ENCODE data around the gene SH3RF3. TPM values are rescaled to one million over a fixed set of nuclear protein-coding genes. Genes with fewer than 3 reads are reported as not detected.

The SH3RF3 gene
- total and polyA plus RNA-seq, 9 of the 15 experiments (the other 6 are each of a cell fraction or from before 2014, with no cell fraction given): 0.02 TPM; not detected in 8

GRCh38 chr2:109086743-109087020 lies 42.3 kb upstream of the SH3RF3 start:
- ATAC-seq: no peak
- Histone ChIP-seq H3K9ac (ENCODE audit: insufficient read depth in 1 of 2, low read depth in 2 of 2, low read length in 2 of 2) (no peak overlapping the region), H3K79me2 (ENCODE audit: control insufficient read depth, insufficient read depth, low read length) (no peaks in the 10 kb centered on the region), H3K4me3 (no peak overlapping the region), H3K4me2 (ENCODE audit: insufficient read depth, low read length) (no peak overlapping the region), H2AFZ (ENCODE audit: low read depth, low read length) (no peak overlapping the region), H3K27me3 (ENCODE audit: control insufficient read depth in 2 of 2, insufficient read depth in 2 of 2, low read length in 2 of 2) (peaks cover 2 to 19% of the 10 kb centered on the region in 2 experiments; a peak in 3 of 5 replicates), H3K9me1 (ENCODE audit: control insufficient read depth, insufficient read depth, low read length) (no peaks in the 10 kb centered on the region), H3K27ac (ENCODE audit: extremely low read depth, low read depth, low read length) (no peak overlapping the region), H4K20me1 (replicated peaks; ENCODE audit: control insufficient read depth, insufficient read depth, low read length) (no peaks in the 10 kb centered on the region), H3K36me3 (ENCODE audit: control insufficient read depth, insufficient read depth, low read length) (no peaks in the 10 kb centered on the region), H3K4me1 (replicated peaks in 1 of 2; ENCODE audit: control insufficient read depth in 2 of 2, insufficient read depth in 2 of 2, low read length in 2 of 2) (no peaks in the 10 kb centered on the region), H3K9me3 (replicated peaks; ENCODE audit: control insufficient read depth, insufficient read depth, low read depth, low read length) (no peaks in the 10 kb centered on the region)
- DNase-seq (ENCODE audit: extremely low read depth in 1 of 4, low spot score in 3 of 4): no peak
- FAIRE-seq: no peak
- ChIA-PET CTCF (ENCODE audit: low intra/inter-chr PET ratio) (no interaction called here), POLR2A (interaction anchor here (1.1 kb wide), 1 partner anchor 447 kb away, joined by 4 read pairs; no protein-coding TSS in a partner anchor)
- WGBS (ENCODE audit: insufficient coverage, low coverage, missing lambda C conversion rate): 6% methylated on average over 2 of the region's 2 CpGs
- intact Hi-C loops (cut with micrococcal nuclease) (no loop called here), in situ Hi-C loops (cut with MboI) (no loop called here)
- no TSS peak for BruUV-seq (replicated peaks)
- no peak for TF ChIP-seq SMAD3 (CRISPR knock-in tag; conservative IDR thresholded peaks at IDR 0.05)
- no peak for TF ChIP-seq MEF2A (IDR thresholded peaks at IDR 0.05; ENCODE audit: control insufficient read depth, low read depth, low read length)
- TF ChIP-seq IFI16 (CRISPR knock-in tag; IDR thresholded peaks at IDR 0.05): no peak
- no peak for TF ChIP-seq NCOA2 (IDR thresholded peaks at IDR 0.05; ENCODE audit: partially characterized antibody in 2 of 2)
- no peak for TF ChIP-seq CHCHD3 (CRISPR knock-in tag; IDR thresholded peaks at IDR 0.05)
- no peak for TF ChIP-seq U2AF2 (optimal IDR thresholded peaks at IDR 0.05; ENCODE audit: low read depth, low read length)
- no peak for TF ChIP-seq ZNF407 (IDR thresholded peaks at IDR 0.05; ENCODE audit: low read depth)
- no peak for TF ChIP-seq NR2C1 (IDR thresholded peaks at IDR 0.05)
- no peak for TF ChIP-seq NR2C1 (tag; IDR thresholded peaks at IDR 0.05)
- no peak for TF ChIP-seq CREB3L1 (IDR thresholded peaks at IDR 0.05; ENCODE audit: borderline replicate concordance, low read depth)
- no peak for TF ChIP-seq ZNF174 (CRISPR knock-in tag; IDR thresholded peaks at IDR 0.05)
